ENCODE measurements around the gene XAB2. TPM values are rescaled to one million over a fixed set of nuclear protein-coding genes. Genes with fewer than 3 reads are reported as not detected.

XAB2 gene
- total RNA-seq, 1 experiment from 2014 or later: 48.0 TPM

GRCh38 chr19:7602240-7602934 is 27.0 kb downstream of the XAB2 start:
- H3K4me3 Mint-ChIP-seq: peak overlapping the region in 1 of 2 experiments; percentile 40; a peak in 2 of 5 replicates
- Histone ChIP-seq H2AK5ac (ENCODE audit: insufficient read length, low read length) (no peak overlapping the region), H3K79me1 (ENCODE audit: insufficient read depth, low read depth, low read length, poor library complexity, severe bottlenecking) (peaks cover 7% of the 10 kb centered on the region), H3K23me2 (ENCODE audit: insufficient read length, low read depth, low read length, poor library complexity, severe bottlenecking) (no peaks in the 10 kb centered on the region), H4K20me1 (ENCODE audit: control insufficient read depth, insufficient read depth, insufficient read length) (no peaks in the 10 kb centered on the region), H3K56ac (ENCODE audit: insufficient read length, low read depth, low read length) (no peak overlapping the region), H3K4me2 (ENCODE audit: insufficient read depth, insufficient read length, low read length) (no peak overlapping the region), H3K18ac (ENCODE audit: insufficient read length, low read depth, low read length) (no peak overlapping the region), H3K4me1 (ENCODE audit: insufficient read depth, low read length) (no peaks in the 10 kb centered on the region; the same call in 1 of the 2 replicates), H2BK120ac (ENCODE audit: low read depth, low read length, poor library complexity, severe bottlenecking) (no peak overlapping the region), H3K27me3 (ENCODE audit: insufficient read depth, low read length) (no peaks in the 10 kb centered on the region), H4K8ac (replicated peaks; ENCODE audit: insufficient read length, low read depth, low read length) (no peak overlapping the region), H2BK15ac (ENCODE audit: low read depth, low read length) (no peak overlapping the region), H2AFZ (ENCODE audit: low read length) (no peak overlapping the region), H3K9ac (ENCODE audit: extremely low read depth, insufficient read length, low read length) (no peak overlapping the region), H3T11ph (ENCODE audit: low read length) (no peak overlapping the region), H4K5ac (ENCODE audit: insufficient read length, low read depth, low read length) (no peak overlapping the region), H3K14ac (ENCODE audit: insufficient read depth, low read length) (no peak overlapping the region), H3K4ac (ENCODE audit: low read depth, low read length) (no peak overlapping the region), H4K91ac (ENCODE audit: insufficient read length, low read depth, low read length) (no peak overlapping the region), H3K23ac (ENCODE audit: insufficient read length, low read depth, low read length) (no peak overlapping the region), H3K79me2 (ENCODE audit: insufficient read depth, low read length) (no peaks in the 10 kb centered on the region; the same call in 1 of the 2 replicates), H2BK12ac (ENCODE audit: insufficient read length, low read depth, low read length) (no peak overlapping the region), H3K27ac (ENCODE audit: insufficient read length, low read depth, low read length) (no peak overlapping the region), H2BK5ac (ENCODE audit: insufficient read length, low read length) (no peak overlapping the region), H3K9me3 (ENCODE audit: control insufficient read depth, low read depth, low read length) (no peaks in the 10 kb centered on the region), H2BK20ac (ENCODE audit: low read depth, low read length, poor library complexity, severe bottlenecking) (no peak overlapping the region)
- H3K27ac Mint-ChIP-seq: no peak overlapping the region; a peak in 1 of 7 replicates
- TF ChIP-seq CTCF (conservative IDR thresholded peaks at IDR 0.05): no peak
- no CpG with 5 or more reads among the region's 15 CpGs for WGBS (ENCODE audit: extremely low coverage, insufficient read length, low lambda C conversion rate)
- no peak for DNase-seq
- peaks cover 8 to 25% (median 24%) of the 10 kb centered on the region in 3 experiments for H3K36me3 Mint-ChIP-seq (ENCODE audit: insufficient read depth in 1 of 3, low read depth in 3 of 3)
- peaks cover 14 to 32% of the 10 kb centered on the region in 2 experiments for H3K4me1 Mint-ChIP-seq
- peaks cover 0 to 2% of the 10 kb centered on the region in 2 experiments; a peak in 1 of 5 replicates for H3K9me3 Mint-ChIP-seq
- H3K27me3 Mint-ChIP-seq (ENCODE audit: low read depth): peaks cover 1% of the 10 kb centered on the region; the same call in 1 of the 2 replicates

Measured in H9 (cell line).